Measurements from ENCODE around the gene ZKSCAN1.
A peak's percentile ranks its signal among the peaks of the same experiment; 100 is the strongest.

The ZKSCAN1 gene

DNA sequence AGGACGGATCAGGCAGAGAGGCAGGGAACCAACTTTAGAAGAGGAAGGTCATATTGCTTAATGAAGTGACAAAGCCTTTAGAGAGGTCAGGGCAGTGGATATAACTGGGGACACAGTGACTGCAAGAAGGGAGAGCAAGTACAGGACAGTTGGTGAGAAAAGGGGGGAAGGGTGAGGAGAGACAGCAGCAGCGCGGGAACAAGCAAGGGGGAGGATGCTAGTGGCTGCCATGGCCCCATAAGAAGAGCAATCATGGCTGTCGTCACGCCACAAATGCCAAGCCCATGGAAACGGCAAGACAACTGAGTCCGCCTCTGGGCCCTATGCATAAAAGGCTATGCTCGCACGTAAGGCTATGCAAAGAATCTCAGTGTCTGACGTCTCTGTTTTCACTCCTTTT is 57.1 kb downstream of the ZKSCAN1 start:
- no peak overlapping the region for H3K27ac ChIP-seq (ENCODE audit: insufficient read depth, low read length, poor library complexity, severe bottlenecking)
- H3K27me3 ChIP-seq (replicated peaks; ENCODE audit: control insufficient read depth, insufficient read depth, low read length, poor library complexity, severe bottlenecking) = no peaks in the 10 kb centered on the region
- DNase-seq = no peak
- H3K36me3 ChIP-seq (ENCODE audit: control insufficient read depth, insufficient read depth, low read length) = peaks cover 70% of the 10 kb centered on the region
- H3K4me1 ChIP-seq (ENCODE audit: control insufficient read depth, insufficient read depth, low read length, poor library complexity, severe bottlenecking) = peaks cover 2% of the 10 kb centered on the region
- H3K4me3 ChIP-seq (ENCODE audit: insufficient read depth, low read depth, low read length, poor library complexity, severe bottlenecking) = no peak overlapping the region
- H3K9me3 ChIP-seq (ENCODE audit: control insufficient read depth, low read length) = peaks cover 20% of the 10 kb centered on the region

DNA sequence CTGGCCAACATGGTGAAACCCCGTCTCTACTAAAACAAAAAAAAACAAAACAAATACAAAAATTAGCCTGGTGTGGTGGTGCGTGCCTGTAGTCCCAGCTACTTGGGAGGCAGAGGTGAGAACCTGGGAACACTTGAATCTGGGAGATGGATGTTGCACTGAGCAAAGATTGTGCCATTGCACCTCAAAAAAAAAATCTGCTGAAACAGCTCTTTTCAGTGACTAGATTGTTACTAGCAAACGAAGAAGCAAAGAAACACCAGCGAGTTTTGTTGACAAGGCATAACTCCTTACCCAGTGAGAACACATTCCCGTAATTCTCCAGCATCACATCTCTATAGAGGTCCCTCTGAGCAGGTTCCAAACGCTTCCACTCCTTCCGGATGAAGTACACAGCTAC is 59.4 kb downstream of the ZKSCAN1 start:
- Histone ChIP-seq H3K4me3 (ENCODE audit: insufficient read depth, low read depth, low read length, poor library complexity, severe bottlenecking) (no peak overlapping the region), H3K27ac (ENCODE audit: insufficient read depth, low read length, poor library complexity, severe bottlenecking) (no peak overlapping the region), H3K36me3 (ENCODE audit: control insufficient read depth, insufficient read depth, low read length) (peaks cover 81% of the 10 kb centered on the region), H3K27me3 (replicated peaks; ENCODE audit: control insufficient read depth, insufficient read depth, low read length, poor library complexity, severe bottlenecking) (no peaks in the 10 kb centered on the region), H3K9me3 (ENCODE audit: control insufficient read depth, low read length) (peaks cover 20% of the 10 kb centered on the region), H3K4me1 (ENCODE audit: control insufficient read depth, insufficient read depth, low read length, poor library complexity, severe bottlenecking) (peaks cover 2% of the 10 kb centered on the region)
- DNase-seq = no peak

DNA sequence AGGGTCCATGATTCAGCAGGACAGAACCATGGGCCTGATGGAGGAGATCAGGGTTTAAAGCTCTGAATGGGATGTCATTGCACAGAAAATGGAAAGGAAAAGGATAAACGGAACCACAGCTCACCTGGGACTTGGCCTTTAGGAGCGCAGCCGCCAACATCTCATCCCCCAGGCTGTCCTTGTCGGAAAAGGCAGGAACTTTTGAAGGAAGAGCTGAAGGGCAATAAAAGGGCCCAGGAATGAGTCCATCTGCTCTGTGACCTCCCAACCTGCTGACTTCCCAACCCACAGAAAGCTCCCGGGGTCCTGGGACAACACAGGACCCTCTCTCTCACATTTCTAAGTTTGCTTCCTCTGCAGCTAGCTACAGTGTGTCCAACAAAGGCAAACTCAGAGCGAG is 60.0 kb downstream of the ZKSCAN1 start:
- no peak for DNase-seq

DNA sequence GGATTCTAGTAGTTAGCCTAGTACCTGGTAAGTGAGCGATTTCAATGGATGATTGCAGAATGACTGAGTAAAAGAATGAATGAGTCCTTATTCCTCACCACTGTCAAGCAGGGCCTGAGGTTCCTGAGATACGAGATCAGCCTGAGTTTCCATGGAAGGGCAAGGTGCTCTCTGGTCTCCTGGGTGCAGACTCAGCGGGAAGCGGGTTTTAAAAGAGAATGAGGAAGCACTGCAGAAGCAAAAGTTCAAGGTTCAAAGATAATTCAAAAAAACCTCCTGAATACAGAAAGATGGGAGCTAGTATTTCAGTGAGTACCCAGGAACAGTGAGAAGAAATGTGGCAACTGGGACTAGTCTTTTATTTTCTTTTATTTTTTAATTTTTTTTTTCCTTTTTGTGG is 61.8 kb downstream of the ZKSCAN1 start:
- no peak for DNase-seq
- Histone ChIP-seq H3K27me3 (replicated peaks; ENCODE audit: control insufficient read depth, insufficient read depth, low read length, poor library complexity, severe bottlenecking) (no peaks in the 10 kb centered on the region), H3K27ac (ENCODE audit: insufficient read depth, low read length, poor library complexity, severe bottlenecking) (no peak overlapping the region), H3K4me1 (ENCODE audit: control insufficient read depth, insufficient read depth, low read length, poor library complexity, severe bottlenecking) (peaks cover 7% of the 10 kb centered on the region), H3K4me3 (ENCODE audit: insufficient read depth, low read depth, low read length, poor library complexity, severe bottlenecking) (no peak overlapping the region), H3K9me3 (ENCODE audit: control insufficient read depth, low read length) (peaks cover 3% of the 10 kb centered on the region), H3K36me3 (ENCODE audit: control insufficient read depth, insufficient read depth, low read length) (peaks cover 59% of the 10 kb centered on the region)

More for the DNA sequence above, 60.0 kb downstream of the ZKSCAN1 start:
- Histone ChIP-seq H3K27me3 (replicated peaks; ENCODE audit: control insufficient read depth, insufficient read depth, low read length, poor library complexity, severe bottlenecking) (no peaks in the 10 kb centered on the region), H3K9me3 (ENCODE audit: control insufficient read depth, low read length) (peaks cover 20% of the 10 kb centered on the region), H3K36me3 (ENCODE audit: control insufficient read depth, insufficient read depth, low read length) (peaks cover 77% of the 10 kb centered on the region), H3K4me1 (ENCODE audit: control insufficient read depth, insufficient read depth, low read length, poor library complexity, severe bottlenecking) (peaks cover 2% of the 10 kb centered on the region), H3K4me3 (ENCODE audit: insufficient read depth, low read depth, low read length, poor library complexity, severe bottlenecking) (no peak overlapping the region), H3K27ac (ENCODE audit: insufficient read depth, low read length, poor library complexity, severe bottlenecking) (no peak overlapping the region)

DNA sequence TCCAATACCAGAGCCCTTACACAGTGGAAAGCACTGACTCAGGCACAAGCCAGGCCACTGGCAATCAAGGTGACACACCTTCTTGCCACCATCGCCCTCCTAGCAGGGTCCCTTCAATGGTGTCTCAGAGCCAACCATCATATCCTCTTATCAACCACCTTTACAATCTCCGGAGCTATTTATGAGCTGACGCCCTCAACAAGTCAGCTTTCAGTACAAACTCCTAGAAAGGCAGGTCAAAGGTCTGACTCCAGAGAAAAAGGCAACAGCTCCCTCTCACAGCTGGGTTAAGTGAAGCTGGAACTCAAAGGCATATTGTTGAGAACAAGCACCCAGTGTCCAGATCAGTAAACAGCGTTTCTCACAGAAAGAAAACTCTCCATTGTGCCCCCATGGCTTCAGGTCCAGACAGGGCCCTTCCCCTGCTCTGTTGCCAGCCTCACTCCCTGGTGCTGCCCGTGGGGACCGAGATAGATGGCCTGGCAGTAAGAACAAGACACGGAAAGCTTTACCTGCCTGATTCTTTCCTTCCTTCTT is 63.7 kb downstream of the ZKSCAN1 start:
- no peak for DNase-seq

DNA sequence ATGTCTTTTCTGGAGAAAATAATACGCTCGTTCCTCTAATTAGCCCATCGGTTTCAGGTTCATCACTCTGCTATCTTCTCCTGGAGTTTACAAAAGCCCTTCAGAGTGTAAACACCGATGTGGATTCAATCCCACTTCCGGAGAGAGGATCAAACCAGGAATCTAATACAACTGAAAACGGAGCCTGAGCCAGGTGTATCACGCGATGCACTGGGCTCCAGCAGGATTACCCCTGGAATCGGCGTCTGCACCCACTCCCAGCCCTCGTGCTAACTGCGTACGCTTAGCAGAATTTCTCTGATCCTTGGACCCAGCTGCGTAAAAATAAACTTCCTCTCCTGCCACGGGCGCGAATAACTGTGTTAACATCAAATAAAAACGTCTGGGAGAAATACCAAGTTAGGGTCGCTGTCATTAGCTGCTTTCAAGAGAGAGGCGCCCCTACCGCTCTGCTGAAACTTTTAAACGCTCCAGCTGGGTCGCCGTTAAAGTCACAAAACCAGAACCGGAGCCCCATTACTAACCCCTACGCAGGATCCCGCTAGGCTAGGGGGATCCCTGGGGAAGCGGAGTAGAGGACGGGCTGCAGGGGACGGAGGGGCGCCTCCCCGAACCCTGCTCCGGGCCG is 65.6 kb downstream of the ZKSCAN1 start:
- Histone ChIP-seq H3K27ac (ENCODE audit: insufficient read depth, low read length, poor library complexity, severe bottlenecking) (peak overlapping the region; percentile 83), H3K4me3 (ENCODE audit: insufficient read depth, low read depth, low read length, poor library complexity, severe bottlenecking) (peak overlapping the region; percentile 80), H3K27me3 (replicated peaks; ENCODE audit: control insufficient read depth, insufficient read depth, low read length, poor library complexity, severe bottlenecking) (no peaks in the 10 kb centered on the region), H3K36me3 (ENCODE audit: control insufficient read depth, insufficient read depth, low read length) (peaks cover 22% of the 10 kb centered on the region), H3K4me1 (ENCODE audit: control insufficient read depth, insufficient read depth, low read length, poor library complexity, severe bottlenecking) (peaks cover 14% of the 10 kb centered on the region), H3K9me3 (ENCODE audit: control insufficient read depth, low read length) (no peaks in the 10 kb centered on the region)
- DNase-seq = no peak

More for the DNA sequence above, 63.7 kb downstream of the ZKSCAN1 start:
- H3K9me3 ChIP-seq (ENCODE audit: control insufficient read depth, low read length) = no peaks in the 10 kb centered on the region
- H3K4me1 ChIP-seq (ENCODE audit: control insufficient read depth, insufficient read depth, low read length, poor library complexity, severe bottlenecking) = peaks cover 14% of the 10 kb centered on the region
- no peak overlapping the region for H3K4me3 ChIP-seq (ENCODE audit: insufficient read depth, low read depth, low read length, poor library complexity, severe bottlenecking)
- H3K27me3 ChIP-seq (replicated peaks; ENCODE audit: control insufficient read depth, insufficient read depth, low read length, poor library complexity, severe bottlenecking) = no peaks in the 10 kb centered on the region
- H3K27ac ChIP-seq (ENCODE audit: insufficient read depth, low read length, poor library complexity, severe bottlenecking) = no peak overlapping the region
- H3K36me3 ChIP-seq (ENCODE audit: control insufficient read depth, insufficient read depth, low read length) = peaks cover 40% of the 10 kb centered on the region

DNA sequence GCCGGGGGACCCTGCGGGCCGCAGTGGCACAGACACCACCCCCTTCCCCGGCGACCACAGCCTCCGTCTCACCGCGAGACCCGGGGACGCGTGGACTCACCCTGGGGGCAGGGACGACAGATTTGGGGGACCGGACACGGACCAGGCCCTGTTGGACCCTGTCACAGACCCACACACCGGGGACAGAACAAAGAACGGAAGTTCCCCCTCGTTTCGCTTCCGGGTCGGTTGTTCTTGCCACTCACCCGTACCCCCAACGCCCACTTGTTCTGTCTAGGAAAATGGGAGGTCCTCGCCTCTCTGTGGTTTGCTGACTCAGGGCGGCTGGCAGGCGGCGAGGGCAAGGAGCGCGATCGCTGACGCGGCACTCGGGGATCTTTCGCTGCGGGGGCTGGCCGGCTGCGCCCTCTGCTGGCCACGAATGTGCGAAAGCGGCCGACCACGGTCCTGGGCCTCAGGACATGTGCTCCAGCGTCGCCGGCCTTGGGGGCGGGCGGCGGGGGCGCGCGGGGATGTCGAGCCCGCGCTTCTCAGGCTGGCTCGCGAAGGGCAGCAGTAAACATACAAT is 66.2 kb downstream of the ZKSCAN1 start, which contains the start of gene ZNF3:
Gene ZNF3, minus strand, starts transcription at position 189 of the 568 bp plus-strand sequence. CDS start 4,366 bp downstream, outside the sequence.
- Histone ChIP-seq H3K4me3 (ENCODE audit: insufficient read depth, low read depth, low read length, poor library complexity, severe bottlenecking) (peak within 1 kb of the TSS; percentile 80), H3K9me3 (ENCODE audit: control insufficient read depth, low read length) (no peaks in the 10 kb centered on the region), H3K27me3 (replicated peaks; ENCODE audit: control insufficient read depth, insufficient read depth, low read length, poor library complexity, severe bottlenecking) (no peaks in the 10 kb centered on the region), H3K27ac (ENCODE audit: insufficient read depth, low read length, poor library complexity, severe bottlenecking) (peak within 1 kb of the TSS; percentile 83), H3K4me1 (ENCODE audit: control insufficient read depth, insufficient read depth, low read length, poor library complexity, severe bottlenecking) (peaks cover 14% of the 10 kb centered on the region), H3K36me3 (ENCODE audit: control insufficient read depth, insufficient read depth, low read length) (peaks cover 16% of the 10 kb centered on the region)
- peak; percentile 94 to 97 (median 96) for DNase-seq

DNA sequence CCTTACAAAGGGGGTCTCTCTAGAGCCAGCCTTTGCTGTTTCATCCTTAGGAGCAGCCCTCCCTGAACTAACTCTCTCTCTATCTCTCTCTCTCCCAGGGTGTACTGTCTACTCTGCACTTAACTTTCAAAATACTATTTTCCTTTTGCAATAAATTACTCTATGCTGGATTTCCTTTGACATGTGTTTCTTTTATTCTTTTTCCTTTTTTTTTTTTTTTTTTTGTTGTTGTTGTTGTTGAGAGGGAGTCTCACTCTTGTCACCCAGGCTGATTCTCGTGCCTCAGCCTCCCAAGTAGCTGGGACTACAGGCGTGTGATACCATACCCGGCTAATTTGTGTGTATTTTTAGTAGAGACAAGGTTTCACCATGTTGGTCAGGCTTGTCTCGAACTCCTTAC is 67.6 kb downstream of the ZKSCAN1 start:
- Histone ChIP-seq H3K27ac (ENCODE audit: insufficient read depth, low read length, poor library complexity, severe bottlenecking) (no peak overlapping the region), H3K27me3 (replicated peaks; ENCODE audit: control insufficient read depth, insufficient read depth, low read length, poor library complexity, severe bottlenecking) (no peaks in the 10 kb centered on the region), H3K36me3 (ENCODE audit: control insufficient read depth, insufficient read depth, low read length) (peaks cover 10% of the 10 kb centered on the region), H3K4me1 (ENCODE audit: control insufficient read depth, insufficient read depth, low read length, poor library complexity, severe bottlenecking) (peaks cover 14% of the 10 kb centered on the region), H3K4me3 (ENCODE audit: insufficient read depth, low read depth, low read length, poor library complexity, severe bottlenecking) (no peak overlapping the region), H3K9me3 (ENCODE audit: control insufficient read depth, low read length) (no peaks in the 10 kb centered on the region)
- no peak for DNase-seq

DNA sequence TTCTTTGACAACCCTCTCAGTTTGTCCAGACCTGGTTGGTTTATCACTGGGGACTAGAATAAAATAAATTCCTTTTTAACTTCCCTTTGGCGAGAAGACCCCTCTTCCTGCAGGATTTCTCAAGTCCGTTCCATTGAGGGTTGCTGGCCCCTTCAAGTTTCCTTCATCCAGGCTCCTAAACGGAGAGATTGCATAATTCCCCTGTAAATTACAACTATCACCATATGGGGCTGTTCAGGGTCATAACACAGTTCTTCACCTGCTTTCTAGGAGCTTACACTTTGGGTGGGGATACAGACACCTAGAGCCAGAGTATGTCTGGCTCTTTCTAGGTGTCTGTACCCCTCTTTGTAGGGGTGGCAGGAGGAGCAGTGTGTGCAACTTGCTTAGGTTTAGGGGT is 70.1 kb downstream of the ZKSCAN1 start:
- Histone ChIP-seq H3K4me1 (ENCODE audit: control insufficient read depth, insufficient read depth, low read length, poor library complexity, severe bottlenecking) (peaks cover 18% of the 10 kb centered on the region), H3K27ac (ENCODE audit: insufficient read depth, low read length, poor library complexity, severe bottlenecking) (no peak overlapping the region), H3K27me3 (replicated peaks; ENCODE audit: control insufficient read depth, insufficient read depth, low read length, poor library complexity, severe bottlenecking) (no peaks in the 10 kb centered on the region), H3K4me3 (ENCODE audit: insufficient read depth, low read depth, low read length, poor library complexity, severe bottlenecking) (no peak overlapping the region), H3K9me3 (ENCODE audit: control insufficient read depth, low read length) (no peaks in the 10 kb centered on the region), H3K36me3 (ENCODE audit: control insufficient read depth, insufficient read depth, low read length) (peaks cover 3% of the 10 kb centered on the region)
- no peak for DNase-seq

DNA sequence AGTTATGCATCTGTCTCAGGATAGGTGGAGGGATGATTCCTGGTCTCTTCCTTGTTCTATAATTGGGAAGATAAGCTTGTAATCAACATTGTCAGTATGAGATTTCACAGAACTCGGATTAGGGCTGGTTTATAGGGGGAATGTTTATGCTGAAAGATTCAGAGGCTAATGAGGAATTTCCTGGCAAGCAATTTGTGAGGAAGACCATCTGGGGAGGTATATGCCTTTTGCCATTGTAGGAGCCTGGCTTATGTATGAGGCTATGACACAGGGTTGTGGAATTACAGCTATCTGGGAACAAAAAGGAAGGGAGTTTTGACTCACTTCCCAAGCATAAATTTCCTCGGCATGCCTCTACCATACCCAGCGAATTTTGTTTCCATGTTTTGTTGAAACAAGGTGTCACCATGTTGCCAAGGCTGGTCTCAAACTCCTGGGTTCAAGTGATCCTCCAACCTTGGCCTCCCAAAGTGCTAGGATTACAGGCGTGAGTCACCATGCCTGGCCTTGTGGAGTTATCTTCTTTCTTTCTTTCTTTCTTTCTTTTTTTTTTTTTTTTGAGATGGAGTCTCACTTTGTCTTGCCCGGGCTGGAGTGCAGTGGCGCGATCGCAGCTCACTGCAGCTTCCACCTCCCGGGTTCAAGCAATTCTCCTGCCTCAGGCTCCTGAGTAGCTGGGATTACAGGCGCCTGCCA is 71.8 kb downstream of the ZKSCAN1 start:
- Histone ChIP-seq H3K27me3 (replicated peaks; ENCODE audit: control insufficient read depth, insufficient read depth, low read length, poor library complexity, severe bottlenecking) (no peaks in the 10 kb centered on the region), H3K9me3 (ENCODE audit: control insufficient read depth, low read length) (no peaks in the 10 kb centered on the region), H3K36me3 (ENCODE audit: control insufficient read depth, insufficient read depth, low read length) (peaks cover 19% of the 10 kb centered on the region), H3K4me3 (ENCODE audit: insufficient read depth, low read depth, low read length, poor library complexity, severe bottlenecking) (no peak overlapping the region), H3K4me1 (ENCODE audit: control insufficient read depth, insufficient read depth, low read length, poor library complexity, severe bottlenecking) (peaks cover 13% of the 10 kb centered on the region), H3K27ac (ENCODE audit: insufficient read depth, low read length, poor library complexity, severe bottlenecking) (no peak overlapping the region)
- DNase-seq = no peak
